Gastrocnemius medialis (tissue), 4 donors: ENCODE data around the gene ENC1. TPM values are rescaled to one million over a fixed set of nuclear protein-coding genes. Genes with fewer than 3 reads are reported as not detected.

ENCODE experiments used
- ATAC-seq, 2 donors: fragments of 150-250 bp; one replicate each; pipeline ENCODE4 v1.9.1; 2016
- DNase-seq, 2 donors: peaks; one replicate each; pipeline ENCODE4 v3.0.0-alpha.2; 2019
- H3K27ac ChIP-seq, 4 donors: fragments of 200-600 bp; sonication (generic); 1 replicate in 1 of 4; 2 replicates in 3 of 4; pipeline ENCODE4 v1.5.1; 2016 to 2018; ENCODE audit warnings: mild to moderate bottlenecking in 2 of 4, moderate library complexity in 1 of 4
- H3K27me3 ChIP-seq, 3 donors: fragments of 200-600 bp; sonication (generic) in 2 of 3; 1 replicate in 1 of 3; 2 replicates in 2 of 3; pipeline versions ENCODE4 v1.5.1 to v1.6.0; 2016 to 2019; ENCODE audit warnings: mild to moderate bottlenecking in 1 of 3, moderate library complexity in 1 of 3
- H3K36me3 ChIP-seq, 2 donors: fragments of 200-600 bp; sonication (generic) in 1 of 2; one replicate each; pipeline ENCODE4 v1.5.1; 2017 to 2018
- H3K4me1 ChIP-seq, 2 donors: fragments of 200-600 bp; sonication (generic) in 1 of 2; one replicate each; pipeline ENCODE4 v1.5.1; 2016 to 2017; ENCODE audit warnings: mild to moderate bottlenecking in 2 of 2
- H3K4me3 ChIP-seq, 4 donors: fragments of 200-600 bp; sonication (generic) in 3 of 4; 1 replicate in 1 of 4; 2 replicates in 3 of 4; pipeline ENCODE4 v1.5.1; 2016 to 2019; ENCODE audit warnings: mild to moderate bottlenecking in 2 of 4
- H3K9me3 ChIP-seq, 3 donors: fragments of 200-600 bp; sonication (generic) in 2 of 3; 1 replicate in 1 of 3; 2 replicates in 2 of 3; pipeline ENCODE4 v1.5.1; 2016 to 2019
- POLR2A ChIP-seq, 2 donors: fragments of 450-650 bp; IDR thresholded peaks; one replicate each; pipeline ENCODE4 v1.6.1; 2017; ENCODE audit warnings: antibody characterized with exemption in 2 of 2, mild to moderate bottlenecking in 2 of 2, moderate library complexity in 2 of 2
- in situ Hi-C, 4 donors: fragments of 200-750 bp; cut with MboI; loops; one replicate each; pipeline versions ENCODE4 v1.15.0 to v1.8.0; 2017; ENCODE audit warnings: low sequenced_read_pairs in 4 of 4
- intact Hi-C: fragments of 100-400 bp; cut with DNase I; formaldehyde crosslinking; loops from one replicate; pipeline ENCODE4 v1.15.1; 2023; ENCODE audit warnings: low total_unique reads
- total RNA-seq, 4 donors: library from RNA; depleted of rRNA; stranded (reverse); fragments of >200 nt; gene quantifications; one replicate each; pipeline versions ENCODE4 v1.1.0 to v1.2.3, GENCODE V29; 2016
- TF ChIP-seq, protein P1 (sequence below), 5 experiments: fragments of 450-650 bp in 3 of 5; fragments of 200-600 bp in 2 of 5; sonication (generic) in 2 of 5; IDR thresholded peaks in 4 of 5; conservative IDR thresholded peaks in 1 of 5; 1 replicate in 4 of 5; 2 replicates in 1 of 5; pipeline ENCODE4 v1.5.1; 2016 to 2019; ENCODE audit warnings: antibody characterized with exemption in 5 of 5, mild to moderate bottlenecking in 3 of 5, moderate library complexity in 3 of 5

Gene ENC1
- total RNA-seq, 4 donors from 2014 or later, result 2.2 to 3.4 (median 2.5) TPM

DNA sequence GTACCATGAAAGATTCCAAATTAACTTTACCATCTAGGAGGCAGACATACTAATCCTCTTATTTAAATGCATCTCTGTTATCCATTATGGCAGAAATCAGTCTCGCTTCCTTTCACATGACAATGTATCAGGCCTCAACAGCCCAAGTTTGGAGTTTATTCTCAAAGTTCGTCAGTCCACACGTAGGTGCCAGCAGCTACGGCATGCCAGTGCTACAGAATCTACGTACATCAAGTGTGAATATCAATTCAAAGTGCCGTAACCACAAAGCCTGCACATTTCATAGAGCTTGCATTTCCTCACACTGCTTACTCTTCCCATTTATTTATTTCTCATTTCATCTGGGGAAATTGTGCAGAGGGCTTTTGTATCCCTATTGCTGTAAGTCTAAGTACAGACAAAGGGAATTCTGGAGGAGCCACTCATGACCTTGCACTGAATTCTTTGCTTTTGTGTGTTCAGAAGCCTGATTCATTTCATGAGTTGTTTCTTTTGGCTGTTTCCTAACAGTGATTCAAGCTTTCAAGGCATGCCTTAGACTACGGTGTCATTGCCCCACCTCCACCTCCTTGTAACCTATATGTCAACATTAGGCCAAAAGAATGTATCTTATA is 10.0 kb downstream of the ENC1 start:
- intact Hi-C loops (no loop called here), in situ Hi-C loops (loop anchor here (25.0 kb wide), 5 partner anchors 218 to 593 kb away; no protein-coding TSS in a partner anchor)
- DNase-seq (no peak), ATAC-seq (no peak)
- TF ChIP-seq, protein P1, sequence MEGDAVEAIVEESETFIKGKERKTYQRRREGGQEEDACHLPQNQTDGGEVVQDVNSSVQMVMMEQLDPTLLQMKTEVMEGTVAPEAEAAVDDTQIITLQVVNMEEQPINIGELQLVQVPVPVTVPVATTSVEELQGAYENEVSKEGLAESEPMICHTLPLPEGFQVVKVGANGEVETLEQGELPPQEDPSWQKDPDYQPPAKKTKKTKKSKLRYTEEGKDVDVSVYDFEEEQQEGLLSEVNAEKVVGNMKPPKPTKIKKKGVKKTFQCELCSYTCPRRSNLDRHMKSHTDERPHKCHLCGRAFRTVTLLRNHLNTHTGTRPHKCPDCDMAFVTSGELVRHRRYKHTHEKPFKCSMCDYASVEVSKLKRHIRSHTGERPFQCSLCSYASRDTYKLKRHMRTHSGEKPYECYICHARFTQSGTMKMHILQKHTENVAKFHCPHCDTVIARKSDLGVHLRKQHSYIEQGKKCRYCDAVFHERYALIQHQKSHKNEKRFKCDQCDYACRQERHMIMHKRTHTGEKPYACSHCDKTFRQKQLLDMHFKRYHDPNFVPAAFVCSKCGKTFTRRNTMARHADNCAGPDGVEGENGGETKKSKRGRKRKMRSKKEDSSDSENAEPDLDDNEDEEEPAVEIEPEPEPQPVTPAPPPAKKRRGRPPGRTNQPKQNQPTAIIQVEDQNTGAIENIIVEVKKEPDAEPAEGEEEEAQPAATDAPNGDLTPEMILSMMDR (IDR thresholded peaks at IDR 0.05 in 4 of 5, conservative IDR thresholded peaks at IDR 0.05 in 1 of 5), result no peak
- TF ChIP-seq POLR2A (IDR thresholded peaks at IDR 0.05), result no peak
- peaks cover 0 to 3% of the 10 kb centered on the region in 2 donors for H3K4me1 ChIP-seq
- H3K4me3 ChIP-seq, result no peak overlapping the region
- H3K36me3 ChIP-seq, result peaks cover 3 to 37% of the 10 kb centered on the region in 2 donors
- no peaks in the 10 kb centered on the region for H3K27me3 ChIP-seq
- H3K9me3 ChIP-seq, result no peaks in the 10 kb centered on the region
- no peak overlapping the region for H3K27ac ChIP-seq

DNA sequence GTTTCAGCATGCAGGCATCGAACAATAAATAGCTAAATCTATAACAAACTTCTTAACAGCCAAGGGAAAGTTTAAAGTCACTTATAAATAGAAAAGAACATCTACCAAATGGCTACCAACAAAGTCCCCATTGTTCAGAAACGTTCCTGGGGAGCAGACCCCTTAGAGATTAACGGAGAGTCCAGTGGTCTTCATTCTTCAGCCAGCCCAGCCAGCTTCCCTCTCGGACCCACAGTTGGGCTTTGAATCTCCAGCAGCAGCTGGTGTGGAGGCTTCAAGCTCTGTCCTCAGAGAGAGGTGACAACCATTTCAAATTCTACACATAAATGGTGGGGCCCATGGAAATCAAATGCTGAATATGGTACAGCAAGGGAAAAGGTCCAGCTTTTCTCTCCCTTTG is 11.2 kb downstream of the ENC1 start:
- Histone ChIP-seq H3K36me3 (peaks cover 3 to 24% of the 10 kb centered on the region in 2 donors), H3K9me3 (no peaks in the 10 kb centered on the region)
- DNase-seq, result no peak

GRCh38 chr5:74628359-74628758 is 12.2 kb downstream of the ENC1 start:
- intact Hi-C loops (no loop called here), in situ Hi-C loops (loop anchor here (25.0 kb wide), 5 partner anchors 216 to 591 kb away; no protein-coding TSS in a partner anchor)
- DNase-seq, result no peak

More for the DNA sequence above, 11.2 kb downstream of the ENC1 start:
- intact Hi-C loops (no loop called here), in situ Hi-C loops (loop anchor here (25.0 kb wide), 5 partner anchors 217 to 592 kb away; no protein-coding TSS in a partner anchor)
- no peak for ATAC-seq
- peaks cover 0 to 3% of the 10 kb centered on the region in 2 donors for H3K4me1 ChIP-seq
- H3K27ac ChIP-seq, result no peak overlapping the region
- no peak overlapping the region for H3K4me3 ChIP-seq
- no peak for TF ChIP-seq POLR2A (IDR thresholded peaks at IDR 0.05)
- TF ChIP-seq, protein P1 (IDR thresholded peaks at IDR 0.05 in 4 of 5, conservative IDR thresholded peaks at IDR 0.05 in 1 of 5), result no peak
- no peaks in the 10 kb centered on the region for H3K27me3 ChIP-seq

GRCh38 chr5:74627646-74628279 is 12.8 kb downstream of the ENC1 start:
- DNase-seq, result no peak
- no peak for ATAC-seq
- H3K27ac ChIP-seq, result no peak overlapping the region
- intact Hi-C loops, result no loop called here
- peaks cover 3 to 16% of the 10 kb centered on the region in 2 donors for H3K36me3 ChIP-seq
- H3K9me3 ChIP-seq, result no peaks in the 10 kb centered on the region
- H3K27me3 ChIP-seq, result no peaks in the 10 kb centered on the region
- no peak overlapping the region for H3K4me3 ChIP-seq
- H3K4me1 ChIP-seq, result peaks cover 0 to 3% of the 10 kb centered on the region in 2 donors
- TF ChIP-seq, protein P1 (IDR thresholded peaks at IDR 0.05 in 4 of 5, conservative IDR thresholded peaks at IDR 0.05 in 1 of 5), result no peak
- no peak for TF ChIP-seq POLR2A (IDR thresholded peaks at IDR 0.05)
- in situ Hi-C loops, result loop anchor here (25.0 kb wide), 5 partner anchors 215 to 590 kb away; no protein-coding TSS in a partner anchor

More at GRCh38 chr5:74628359-74628758, 12.2 kb downstream of the ENC1 start:
- Histone ChIP-seq H3K27me3 (no peaks in the 10 kb centered on the region), H3K4me3 (no peak overlapping the region), H3K36me3 (peaks cover 3 to 16% of the 10 kb centered on the region in 2 donors), H3K9me3 (no peaks in the 10 kb centered on the region), H3K4me1 (peaks cover 0 to 3% of the 10 kb centered on the region in 2 donors), H3K27ac (no peak overlapping the region)
- TF ChIP-seq, protein P1 (IDR thresholded peaks at IDR 0.05 in 4 of 5, conservative IDR thresholded peaks at IDR 0.05 in 1 of 5), result no peak
- no peak for TF ChIP-seq POLR2A (IDR thresholded peaks at IDR 0.05)
- ATAC-seq, result no peak
